GM12864 (cell line): ENCODE data around the gene EMP2.

Source experiments
- DNase-seq: peaks from one replicate; pipeline ENCODE4 v3.0.0-alpha.2; 2011; ENCODE audit warnings: low read depth
- H3K4me3 ChIP-seq: 2 replicates; pipeline ENCODE4 v1.5.1; 2011; ENCODE audit warnings: mild to moderate bottlenecking, low read depth, low read length, control low read depth
- CTCF ChIP-seq: IDR thresholded peaks from 2 replicates; pipeline ENCODE4 v1.5.1; 2011; ENCODE audit warnings: low read depth, mild to moderate bottlenecking, moderate library complexity, low read length, control low read depth, inconsistent platforms; ENCODE audit errors: missing control alignments

The EMP2 gene

GRCh38 chr16:10614685-10615084 lies 34.3 kb upstream of the EMP2 start:
- TF ChIP-seq CTCF: no peak
- no peak overlapping the region for H3K4me3 ChIP-seq
- DNase-seq: no peak

- TF ChIP-seq CTCF: no peak
- no peak for DNase-seq
- H3K4me3 ChIP-seq: no peak overlapping the region
Observed at GRCh38 chr16:10613785-10614485, 33.5 kb upstream of the EMP2 start.

DNA sequence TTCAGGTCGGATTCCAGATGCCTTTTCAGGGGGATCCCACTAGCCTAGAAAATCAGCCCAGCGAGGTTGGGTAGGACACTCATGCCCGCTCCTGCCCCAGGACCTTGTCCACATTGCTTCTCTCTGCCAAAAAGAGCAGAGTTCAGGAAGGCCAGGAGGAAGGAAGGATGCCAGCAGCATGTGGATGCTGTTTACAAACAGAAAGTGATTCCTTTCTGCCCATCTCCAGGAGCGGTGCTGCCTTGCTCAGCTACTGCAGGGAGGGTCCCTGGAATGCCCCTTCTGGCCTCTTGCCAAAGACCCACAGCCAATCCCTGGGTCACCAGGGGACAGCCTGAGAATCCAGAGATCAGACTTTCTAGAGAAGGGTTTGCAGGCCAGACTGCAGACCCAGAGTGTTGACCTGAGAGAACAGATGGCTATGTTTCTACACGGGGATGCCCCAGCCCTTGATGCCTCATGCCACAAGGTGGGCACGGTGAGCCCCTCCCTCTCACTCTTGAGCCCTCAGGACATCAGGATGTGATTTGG lies 32.3 kb upstream of the EMP2 start:
- no peak for TF ChIP-seq CTCF
- DNase-seq: no peak
- H3K4me3 ChIP-seq: no peak overlapping the region

GRCh38 chr16:10611825-10612342 lies 31.5 kb upstream of the EMP2 start:
- no peak for TF ChIP-seq CTCF
- no peak overlapping the region for H3K4me3 ChIP-seq
- no peak for DNase-seq

- DNase-seq: no peak
- no peak for TF ChIP-seq CTCF
- no peak overlapping the region for H3K4me3 ChIP-seq
Observed at GRCh38 chr16:10610499-10611184, 30.2 kb upstream of the EMP2 start.

GRCh38 chr16:10609402-10609774 lies 29.0 kb upstream of the EMP2 start:
- TF ChIP-seq CTCF: no peak
- H3K4me3 ChIP-seq: no peak overlapping the region
- no peak for DNase-seq
